RWPE2 (cell line): Measurements from ENCODE around the gene SDCBP2.
A peak's percentile ranks its signal among the peaks of the same experiment; 100 is the strongest.

ENCODE experiments used
- ATAC-seq: fragments of 200-7000 bp; cut with Tn5 transposase; 3 replicates; pipeline ENCODE4 v1.9.1; 2021; ENCODE audit warnings: low read depth
- DNase-seq: peaks from one replicate; pipeline ENCODE4 v3.0.0-alpha.2; 2020; ENCODE audit warnings: low spot score
- H3K27ac ChIP-seq: fragments of 450-650 bp; 2 replicates; pipeline ENCODE4 v1.5.1; 2017; ENCODE audit warnings: mild to moderate bottlenecking; ENCODE audit not compliant: poor library complexity, severe bottlenecking
- H3K27me3 ChIP-seq: fragments of 250-450 bp; sonication (Bioruptor Pico); 2 replicates; pipeline ENCODE4 v1.5.1; 2021; ENCODE audit warnings: mild to moderate bottlenecking, moderate library complexity; ENCODE audit not compliant: insufficient read depth, poor library complexity, severe bottlenecking
- H3K36me3 ChIP-seq: fragments of 250-450 bp; sonication (Bioruptor Pico); 2 replicates; pipeline ENCODE4 v1.5.1; 2020; ENCODE audit warnings: low read depth, mild to moderate bottlenecking, moderate library complexity
- H3K4me1 ChIP-seq: fragments of 250-450 bp; sonication (Bioruptor Pico); 2 replicates; pipeline ENCODE4 v1.5.1; 2021; ENCODE audit warnings: mild to moderate bottlenecking, moderate library complexity; ENCODE audit not compliant: insufficient read depth, poor library complexity, severe bottlenecking
- H3K4me3 ChIP-seq: fragments of 250-450 bp; sonication (Bioruptor Pico); 2 replicates; pipeline ENCODE4 v1.5.1; 2021; ENCODE audit warnings: mild to moderate bottlenecking, moderate library complexity; ENCODE audit not compliant: severe bottlenecking
- H3K9me3 ChIP-seq: fragments of 250-450 bp; sonication (Bioruptor Pico); 2 replicates; pipeline ENCODE4 v1.5.1; 2021; ENCODE audit warnings: mild to moderate bottlenecking, moderate library complexity; ENCODE audit not compliant: severe bottlenecking
- CTCF ChIP-seq: fragments of 450-650 bp; IDR thresholded peaks from one replicate; pipeline ENCODE4 v1.5.1; 2017; ENCODE audit warnings: mild to moderate bottlenecking, moderate library complexity; ENCODE audit not compliant: poor library complexity, severe bottlenecking

The SDCBP2 gene

GRCh38 chr20:1331101-1331500 is 2.2 kb upstream of the SDCBP2 start:
- Histone ChIP-seq H3K4me1 (peaks cover 44% of the 10 kb centered on the region), H3K4me3 (no peak overlapping the region), H3K36me3 (peaks cover 3% of the 10 kb centered on the region; the same call in 1 of the 2 replicates), H3K27me3 (no peaks in the 10 kb centered on the region), H3K27ac (peak overlapping the region; percentile 81), H3K9me3 (no peaks in the 10 kb centered on the region)
- TF ChIP-seq CTCF: no peak
- DNase-seq: no peak
- no peak for ATAC-seq

- no peaks in the 10 kb centered on the region for H3K9me3 ChIP-seq
Observed at GRCh38 chr20:1330075-1330830, 1.3 kb upstream of the SDCBP2 start.

GRCh38 chr20:1327827-1328679 is 886 bp downstream of the SDCBP2 start:
- ATAC-seq: no peak
- Histone ChIP-seq H3K36me3 (0 out of 2 replicates have a peak, but pooled peaks cover 3% of the 10 kb centered on the region), H3K27ac (peak overlapping the region; percentile 81), H3K27me3 (no peaks in the 10 kb centered on the region), H3K4me1 (peaks cover 48% of the 10 kb centered on the region), H3K4me3 (no peak overlapping the region), H3K9me3 (no peaks in the 10 kb centered on the region)
- DNase-seq: peak; percentile 23
- no peak for TF ChIP-seq CTCF

More at GRCh38 chr20:1330075-1330830, 1.3 kb upstream of the SDCBP2 start:
- ATAC-seq (peak; percentile 22; the same call in 2 of the 3 replicates), DNase-seq (peak; percentile 62)
- H3K36me3 ChIP-seq: peaks cover 3% of the 10 kb centered on the region; the same call in 1 of the 2 replicates
- H3K27me3 ChIP-seq: no peaks in the 10 kb centered on the region
- H3K4me1 ChIP-seq: peaks cover 44% of the 10 kb centered on the region
- H3K27ac ChIP-seq: peak overlapping the region; percentile 81
- TF ChIP-seq CTCF: no peak
- no peak overlapping the region for H3K4me3 ChIP-seq

GRCh38 chr20:1327241-1327653 is 1.7 kb downstream of the SDCBP2 start:
- Histone ChIP-seq H3K4me1 (peaks cover 56% of the 10 kb centered on the region), H3K36me3 (no peaks in the 10 kb centered on the region), H3K4me3 (no peak overlapping the region), H3K27ac (peak overlapping the region; percentile 81), H3K27me3 (no peaks in the 10 kb centered on the region), H3K9me3 (no peaks in the 10 kb centered on the region)
- no peak for TF ChIP-seq CTCF
- DNase-seq: peak; percentile 34
- ATAC-seq: no peak
